Endodermal cell (in vitro differentiated cells): ENCODE results near the gene CCDC177. TPM values are rescaled to one million over a fixed set of nuclear protein-coding genes. Genes with fewer than 3 reads are reported as not detected.

Source experiments
- DNase-seq: peaks from one replicate; pipeline ENCODE4 v3.0.0-alpha.2; 2017
- H3K27ac ChIP-seq: 2 replicates; pipeline ENCODE4 v1.5.1; 2013; ENCODE audit warnings: mild to moderate bottlenecking, low read depth, low read length, moderate library complexity
- H3K27me3 ChIP-seq: 2 replicates; pipeline ENCODE4 v1.6.1; 2013; ENCODE audit warnings: mild to moderate bottlenecking, low read length, moderate library complexity; ENCODE audit not compliant: insufficient read depth, control insufficient read depth, poor library complexity, severe bottlenecking
- H3K36me3 ChIP-seq: 2 replicates; pipeline ENCODE4 v1.7.0; 2013; ENCODE audit warnings: mild to moderate bottlenecking, low read length, moderate library complexity; ENCODE audit not compliant: control insufficient read depth, insufficient read depth
- H3K4me1 ChIP-seq: one replicate; pipeline ENCODE4 v1.7.0; 2013; ENCODE audit warnings: low read length; ENCODE audit not compliant: control insufficient read depth, insufficient read depth
- H3K4me3 ChIP-seq: 2 replicates; pipeline ENCODE4 v1.5.1; 2013; ENCODE audit warnings: mild to moderate bottlenecking, low read length, moderate library complexity
- H3K9ac ChIP-seq: 2 replicates; pipeline ENCODE4 v1.6.1; 2013; ENCODE audit warnings: mild to moderate bottlenecking, low read length, moderate library complexity; ENCODE audit not compliant: poor library complexity, severe bottlenecking; ENCODE audit errors: extremely low read depth
- H3K9me3 ChIP-seq: 2 replicates; pipeline ENCODE4 v1.6.1; 2013; ENCODE audit warnings: mild to moderate bottlenecking, low read length, moderate library complexity; ENCODE audit not compliant: control insufficient read depth
- H3K27ac Mint-ChIP-seq: 2 replicates; pipeline ENCODE4 v1.8.0; 2020; ENCODE audit warnings: mixed read lengths
- H3K27me3 Mint-ChIP-seq: 2 replicates; pipeline ENCODE4 v1.8.0; 2021; ENCODE audit warnings: mild to moderate bottlenecking, mixed read lengths; ENCODE audit not compliant: insufficient read depth
- H3K36me3 Mint-ChIP-seq: 2 replicates; pipeline ENCODE4 v1.8.0; 2020; ENCODE audit warnings: low read depth, mixed read lengths
- H3K4me1 Mint-ChIP-seq: 2 replicates; pipeline ENCODE4 v1.8.0; 2020; ENCODE audit warnings: mixed read lengths
- H3K4me3 Mint-ChIP-seq: 2 replicates; pipeline ENCODE4 v1.8.0; 2020; ENCODE audit warnings: mild to moderate bottlenecking, moderate library complexity, mixed read lengths
- H3K9me3 Mint-ChIP-seq: 2 replicates; pipeline ENCODE4 v1.8.0; 2020; ENCODE audit warnings: mild to moderate bottlenecking, mixed read lengths
- WGBS, 2 experiments: methylation state at CpG; one replicate each; pipeline versions ENCODE4 v1.1.5 to v1.1.7; 2013; ENCODE audit warnings: missing lambda C conversion rate in 2 of 2, mixed read lengths in 1 of 2; ENCODE audit not compliant: insufficient coverage in 1 of 2, insufficient read length in 1 of 2; 5-methylcytosine and 5-hydroxymethylcytosine counted together
- total RNA-seq, 2 donors: library from RNA; stranded (reverse); fragmentation: NEBNext Ultra II Directional in 1 of 2; extraction: Animal tissue kit (Norgen Biotek cat#: 25700) in 1 of 2; gene quantifications; 2 replicates in 1 of 2; 3 replicates in 1 of 2; pipeline ENCODE4 v1.2.1, GENCODE V29; 2021
- TF ChIP-seq, protein P1 (sequence below): fragments of 200-600 bp; sonication (generic); conservative IDR thresholded peaks from 2 replicates; pipeline ENCODE4 v1.5.0; 2021; ENCODE audit warnings: antibody characterized with exemption, mild to moderate bottlenecking

Gene CCDC177
- total RNA-seq, 2 donors from 2014 or later = 4.0 to 5.8 TPM

- Mint-ChIP-seq H3K4me3 (peak overlapping the region; percentile 28), H3K4me1 (peaks cover 3% of the 10 kb centered on the region), H3K27ac (no peak overlapping the region), H3K36me3 (peaks cover 30% of the 10 kb centered on the region), H3K9me3 (peaks cover 27% of the 10 kb centered on the region), H3K27me3 (peaks cover 67% of the 10 kb centered on the region)
- DNase-seq = no peak
- peaks cover 7% of the 10 kb centered on the region for H3K4me1 ChIP-seq
- no peak overlapping the region for H3K4me3 ChIP-seq
- peaks cover 25% of the 10 kb centered on the region for H3K36me3 ChIP-seq
- peaks cover 22% of the 10 kb centered on the region for H3K27me3 ChIP-seq
- no peak overlapping the region for H3K9ac ChIP-seq
- TF ChIP-seq, protein P1, sequence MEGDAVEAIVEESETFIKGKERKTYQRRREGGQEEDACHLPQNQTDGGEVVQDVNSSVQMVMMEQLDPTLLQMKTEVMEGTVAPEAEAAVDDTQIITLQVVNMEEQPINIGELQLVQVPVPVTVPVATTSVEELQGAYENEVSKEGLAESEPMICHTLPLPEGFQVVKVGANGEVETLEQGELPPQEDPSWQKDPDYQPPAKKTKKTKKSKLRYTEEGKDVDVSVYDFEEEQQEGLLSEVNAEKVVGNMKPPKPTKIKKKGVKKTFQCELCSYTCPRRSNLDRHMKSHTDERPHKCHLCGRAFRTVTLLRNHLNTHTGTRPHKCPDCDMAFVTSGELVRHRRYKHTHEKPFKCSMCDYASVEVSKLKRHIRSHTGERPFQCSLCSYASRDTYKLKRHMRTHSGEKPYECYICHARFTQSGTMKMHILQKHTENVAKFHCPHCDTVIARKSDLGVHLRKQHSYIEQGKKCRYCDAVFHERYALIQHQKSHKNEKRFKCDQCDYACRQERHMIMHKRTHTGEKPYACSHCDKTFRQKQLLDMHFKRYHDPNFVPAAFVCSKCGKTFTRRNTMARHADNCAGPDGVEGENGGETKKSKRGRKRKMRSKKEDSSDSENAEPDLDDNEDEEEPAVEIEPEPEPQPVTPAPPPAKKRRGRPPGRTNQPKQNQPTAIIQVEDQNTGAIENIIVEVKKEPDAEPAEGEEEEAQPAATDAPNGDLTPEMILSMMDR = no peak
- no peak overlapping the region for H3K27ac ChIP-seq
- 57 to 72% methylated on average over 46 to 62 of the region's 62 CpGs for WGBS, 2 experiments
- H3K9me3 ChIP-seq = peaks cover 4% of the 10 kb centered on the region
These were observed 3.1 kb downstream of the CCDC177 start for GRCh38 chr14:69571449-69572029.

DNA sequence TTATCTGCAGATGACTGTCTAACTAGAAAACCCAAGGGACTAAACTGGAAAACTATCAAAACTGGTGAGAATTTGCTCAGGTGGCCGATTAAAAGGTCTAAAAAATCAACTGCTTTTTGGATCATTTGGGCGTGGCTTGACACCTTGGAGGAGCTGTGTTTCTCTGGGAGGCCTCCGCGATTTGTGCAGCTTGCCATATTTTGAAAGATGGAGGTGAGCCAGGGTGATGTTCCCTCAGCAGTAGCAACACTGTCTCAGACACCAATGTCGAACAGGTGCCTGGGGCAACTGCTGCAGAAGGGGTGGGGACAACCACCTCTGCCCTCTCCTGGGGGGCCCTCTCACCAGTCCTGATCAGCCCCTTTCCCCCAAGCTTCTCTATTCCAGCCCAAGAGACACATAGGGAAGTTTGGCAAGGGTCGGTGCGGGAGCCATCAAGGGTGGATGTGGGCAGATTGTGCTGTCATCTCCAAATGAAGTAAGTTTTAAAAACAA is 3.8 kb downstream of the CCDC177 start:
- Mint-ChIP-seq H3K27ac (no peak overlapping the region), H3K9me3 (peaks cover 22% of the 10 kb centered on the region), H3K36me3 (peaks cover 30% of the 10 kb centered on the region), H3K4me1 (peaks cover 3% of the 10 kb centered on the region), H3K4me3 (no peak overlapping the region), H3K27me3 (peaks cover 62% of the 10 kb centered on the region)
- H3K4me3 ChIP-seq = no peak overlapping the region
- no peak for DNase-seq
- no peak overlapping the region for H3K27ac ChIP-seq
- peaks cover 25% of the 10 kb centered on the region for H3K36me3 ChIP-seq
- H3K27me3 ChIP-seq = peaks cover 22% of the 10 kb centered on the region
- no peak overlapping the region for H3K9ac ChIP-seq
- peaks cover 7% of the 10 kb centered on the region for H3K4me1 ChIP-seq
- WGBS, 2 experiments = 90 to 93% methylated on average over 4 to 7 of the region's 7 CpGs
- H3K9me3 ChIP-seq = no peaks in the 10 kb centered on the region
- TF ChIP-seq, protein P1 = no peak

- Histone ChIP-seq H3K4me3 (no peak overlapping the region), H3K27ac (no peak overlapping the region), H3K9ac (no peak overlapping the region), H3K27me3 (peaks cover 22% of the 10 kb centered on the region), H3K4me1 (peaks cover 7% of the 10 kb centered on the region), H3K36me3 (peaks cover 25% of the 10 kb centered on the region), H3K9me3 (no peaks in the 10 kb centered on the region)
- peaks cover 30% of the 10 kb centered on the region for H3K36me3 Mint-ChIP-seq
- H3K4me3 Mint-ChIP-seq = no peak overlapping the region
- no peak for DNase-seq
- H3K27me3 Mint-ChIP-seq = peaks cover 59% of the 10 kb centered on the region
- peaks cover 22% of the 10 kb centered on the region for H3K9me3 Mint-ChIP-seq
- 78 to 92% methylated on average over 2 of the region's 2 CpGs for WGBS, 2 experiments
- peaks cover 5% of the 10 kb centered on the region for H3K4me1 Mint-ChIP-seq
- no peak overlapping the region for H3K27ac Mint-ChIP-seq
- TF ChIP-seq, protein P1 = peak; percentile 27
These were observed 4.8 kb downstream of the CCDC177 start for GRCh38 chr14:69569859-69570258.
